PC-9 (cell line): ENCODE measurements around the gene SULT1B1.

Experiments
- CTCF ChIP-seq: fragments of 200-600 bp; sonication (generic); conservative IDR thresholded peaks from 2 replicates; pipeline ENCODE4 v1.6.1; 2017; ENCODE audit warnings: mixed run types, antibody characterized with exemption, mild to moderate bottlenecking, moderate library complexity
- EZH2 ChIP-seq: fragments of 200-600 bp; sonication (generic); IDR thresholded peaks from 2 replicates; pipeline ENCODE4 v1.8.0; 2017; ENCODE audit warnings: antibody characterized with exemption, low read depth

DNA sequence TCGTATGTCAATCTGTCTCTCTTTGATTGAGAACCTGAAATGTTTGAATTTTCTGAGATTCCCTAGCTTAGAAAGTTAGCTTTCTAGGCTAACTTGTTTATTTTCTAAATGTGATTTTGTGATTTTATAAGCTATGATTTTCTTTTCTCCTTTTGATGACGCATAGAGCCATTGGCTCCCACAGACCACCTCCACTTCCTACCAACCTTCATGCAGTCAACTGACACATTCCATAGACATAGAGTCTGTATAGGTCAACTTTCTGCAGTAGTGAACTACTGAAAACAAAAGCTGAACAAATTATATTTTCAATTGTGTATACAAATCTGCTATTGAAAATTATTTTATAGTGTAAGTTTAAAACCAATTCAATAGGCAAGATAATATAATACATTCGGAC is 2.8 kb upstream of the SULT1B1 start:
- TF ChIP-seq CTCF (no peak), EZH2 (no peak)
